K562 (cell line): Measurements from ENCODE around the gene XPA. TPM values are rescaled to one million over a fixed set of nuclear protein-coding genes. Genes with fewer than 3 reads are reported as not detected.

Source experiments
- ATAC-seq: fragments of 200-7000 bp; cut with Tn5 transposase; 3 replicates; pipeline ENCODE4 v1.9.1; 2020; ENCODE audit warnings: moderate library complexity
- BruUV-seq: library from RNA; stranded (reverse); fragments of 400-500 nt; replicated peaks from 2 replicates; lab custom pipeline; 2021; lab: Mats Ljungman, UMichigan
- CTCF ChIA-PET: fragments of 300-600 bp; formaldehyde crosslinking; extraction: SDS; loops from one replicate; lab custom pipeline; 2021; ENCODE audit warnings: low intra/inter-chr PET ratio; lab: Yijun Ruan, JAX
- POLR2A ChIA-PET: fragments of 300-600, 350-650 bp; sonication (Branson Sonifier 250); formaldehyde crosslinking; extraction: SDS; loops from one replicate; lab custom pipeline; 2021; ENCODE audit warnings: antibody characterized with exemption, inconsistent platforms; lab: Yijun Ruan, JAX
- DNase-seq, 4 experiments: peaks; one replicate each; pipeline versions ENCODE4 v3.0.0 to v3.0.0-alpha.2; 2011 to 2018; ENCODE audit warnings: low spot score in 3 of 4, mixed read lengths in 3 of 4; ENCODE audit errors: extremely low read depth in 1 of 4
- FAIRE-seq: peaks from 2 replicates; lab custom pipeline; 2011; peaks lifted over from hg19 to GRCh38; lab: Jason Lieb, UNC
- H2AFZ ChIP-seq: 2 replicates; pipeline ENCODE4 v1.6.0; 2011; ENCODE audit warnings: low read depth, low read length, control low read depth, inconsistent platforms
- H3K27ac ChIP-seq: fragments of 200-600 bp; 3 replicates; pipeline ENCODE4 v1.8.0; 2011; ENCODE audit warnings: low read depth, mild to moderate bottlenecking, control low read depth, inconsistent platforms, low read length, moderate library complexity, mixed read lengths; ENCODE audit errors: extremely low read depth
- H3K27me3 ChIP-seq, 2 experiments: fragments of 300-600 bp in 1 of 2; 2 replicates in 1 of 2; 3 replicates in 1 of 2; pipeline versions ENCODE4 v1.6.0 to v1.8.0; 2011; ENCODE audit warnings: inconsistent platforms in 2 of 2, low read length in 2 of 2, mild to moderate bottlenecking in 1 of 2, mixed read lengths in 1 of 2, moderate library complexity in 1 of 2; ENCODE audit not compliant: control insufficient read depth in 2 of 2, insufficient read depth in 2 of 2
- H3K36me3 ChIP-seq: fragments of 300-600 bp; 3 replicates; pipeline ENCODE4 v1.8.0; 2011; ENCODE audit warnings: mild to moderate bottlenecking, low read length, inconsistent platforms; ENCODE audit not compliant: control insufficient read depth, insufficient read depth
- H3K4me1 ChIP-seq, 2 experiments: fragments of 200-600 bp in 1 of 2; replicated peaks in 1 of 2; 2 replicates in 1 of 2; 3 replicates in 1 of 2; pipeline versions ENCODE4 v1.5.1 to v1.8.0; 2011; ENCODE audit warnings: inconsistent platforms in 2 of 2, low read length in 2 of 2, mild to moderate bottlenecking in 1 of 2, mixed read lengths in 1 of 2, moderate library complexity in 1 of 2; ENCODE audit not compliant: control insufficient read depth in 2 of 2, insufficient read depth in 2 of 2
- H3K4me2 ChIP-seq: 2 replicates; pipeline ENCODE4 v1.6.1; 2011; ENCODE audit warnings: low read length, control low read depth, inconsistent platforms, mixed read lengths; ENCODE audit not compliant: insufficient read depth
- H3K4me3 ChIP-seq: fragments of 200-600 bp; sonication (generic), shearing (Covaris generic); 2 replicates; pipeline ENCODE4 v1.5.1; 2016; ENCODE audit warnings: control low read depth, inconsistent platforms
- H3K79me2 ChIP-seq: fragments of 200-600 bp; 3 replicates; pipeline ENCODE4 v1.8.0; 2011; ENCODE audit warnings: low read length, inconsistent platforms; ENCODE audit not compliant: control insufficient read depth, insufficient read depth
- H3K9ac ChIP-seq, 2 experiments: 2 replicates each; pipeline versions ENCODE4 v1.6.0 to v1.6.1; 2011; ENCODE audit warnings: low read depth in 2 of 2, low read length in 2 of 2, control low read depth in 1 of 2, inconsistent platforms in 1 of 2, mild to moderate bottlenecking in 1 of 2, mixed read lengths in 1 of 2; ENCODE audit not compliant: insufficient read depth in 1 of 2
- H3K9me1 ChIP-seq: one replicate; pipeline ENCODE4 v1.6.0; 2011; ENCODE audit warnings: inconsistent platforms, mild to moderate bottlenecking, low read length, moderate library complexity; ENCODE audit not compliant: control insufficient read depth, insufficient read depth
- H3K9me3 ChIP-seq: replicated peaks from 2 replicates; pipeline ENCODE4 v1.5.1; 2011; ENCODE audit warnings: low read depth, low read length, inconsistent platforms; ENCODE audit not compliant: control insufficient read depth, insufficient read depth
- H4K20me1 ChIP-seq: replicated peaks from 2 replicates; pipeline ENCODE4 v1.6.1; 2011; ENCODE audit warnings: low read length, inconsistent platforms, mixed read lengths; ENCODE audit not compliant: control insufficient read depth, insufficient read depth
- EHMT2 ChIP-seq: fragments of 450-650 bp; IDR thresholded peaks from 2 replicates; pipeline ENCODE4 v1.6.1; 2018; ENCODE audit warnings: antibody characterized with exemption
- ELK1 ChIP-seq: sonication (generic); formaldehyde crosslinking; IDR thresholded peaks from 2 replicates; pipeline ENCODE4 v1.8.1; 2022; ENCODE audit warnings: missing genetic modification reagents
- HDAC2 ChIP-seq: fragments of 450-650 bp; IDR thresholded peaks from 2 replicates; pipeline ENCODE4 v1.6.1; 2016; ENCODE audit warnings: mild to moderate bottlenecking
- MED1 ChIP-seq: sonication (generic); formaldehyde crosslinking; IDR thresholded peaks from 2 replicates; pipeline ENCODE4 v1.8.1; 2023; ENCODE audit warnings: missing genetic modification reagents, borderline replicate concordance
- NFYB ChIP-seq: IDR thresholded peaks from 2 replicates; pipeline ENCODE4 v1.6.1; 2011; ENCODE audit warnings: mild to moderate bottlenecking, moderate library complexity; ENCODE audit not compliant: insufficient read length; ENCODE audit errors: extremely low read depth
- RBM34 ChIP-seq: fragments of 200-400 bp; formaldehyde crosslinking; IDR thresholded peaks from 2 replicates; pipeline ENCODE4 v1.6.1; 2018; ENCODE audit warnings: low read length, borderline replicate concordance; ENCODE audit not compliant: insufficient read depth
- SFPQ ChIP-seq: fragments of 200-400 bp; formaldehyde crosslinking; IDR thresholded peaks from 2 replicates; pipeline ENCODE4 v1.6.1; 2017; ENCODE audit warnings: mild to moderate bottlenecking, low read depth, low read length, moderate library complexity
- SMC3 ChIP-seq: conservative IDR thresholded peaks from 2 replicates; pipeline ENCODE4 v1.6.1; 2011; ENCODE audit warnings: low read depth, low read length, improper control_type of control experiment; ENCODE audit not compliant: insufficient read depth
- TEAD4 ChIP-seq, 2 experiments: sonication (generic) in 1 of 2; formaldehyde crosslinking in 1 of 2; IDR thresholded peaks; 2 replicates each; pipeline versions ENCODE4 v1.6.1 to v1.8.0; 2012 to 2022; ENCODE audit warnings: borderline replicate concordance in 1 of 2, inconsistent platforms in 1 of 2, low read length in 1 of 2, mild to moderate bottlenecking in 1 of 2, missing genetic modification reagents in 1 of 2
- USF1 ChIP-seq: sonication (generic); formaldehyde crosslinking; IDR thresholded peaks from 2 replicates; pipeline ENCODE4 v1.9.0; 2022; ENCODE audit warnings: mild to moderate bottlenecking, missing genetic modification reagents
- ZNF121 ChIP-seq: sonication (generic); formaldehyde crosslinking; conservative IDR thresholded peaks from 2 replicates; pipeline ENCODE4 v1.8.0; 2022; ENCODE audit warnings: missing genetic modification reagents
- ZNF232 ChIP-seq: sonication (generic); formaldehyde crosslinking; IDR thresholded peaks from 2 replicates; pipeline ENCODE4 v1.8.0; 2022; ENCODE audit warnings: mild to moderate bottlenecking, missing genetic modification reagents
- ZNF668 ChIP-seq: fragments of 250-450 bp; sonication (Bioruptor Pico); IDR thresholded peaks from 2 replicates; pipeline ENCODE4 v1.8.0; 2022; ENCODE audit warnings: mild to moderate bottlenecking, inconsistent platforms
- WGBS: fragments of 100-300 bp; shearing (Covaris generic); methylation state at CpG from one replicate; pipeline ENCODE4 v1.1.6; 2016; ENCODE audit warnings: low coverage, mixed read lengths; ENCODE audit not compliant: insufficient coverage; ENCODE audit errors: missing lambda C conversion rate; 5-methylcytosine and 5-hydroxymethylcytosine counted together
- in situ Hi-C: fragments of 300-500 bp; cut with MboI; formaldehyde crosslinking; loops from 4 replicates; pipeline ENCODE4 v1.15.0; 2018; ENCODE audit warnings: inconsistent platforms, mixed read lengths
- intact Hi-C: fragments of 100-400 bp; cut with micrococcal nuclease; formaldehyde crosslinking; loops from 2 replicates; pipeline ENCODE4 v1.14.2; 2022
- polyA plus RNA-seq, 8 experiments: library from polyadenylated mRNA; depleted of rRNA in 4 of 8; stranded (reverse) in 5 of 8; unstranded in 3 of 8; fragments of >200 nt; fragmentation: Nextera tagmentation in 2 of 8; fragmentation: Illumina TruSeq in 1 of 8; extraction: Ambion mirVana in 2 of 8; extraction: Trizol in 1 of 8; gene quantifications; 2 replicates each; pipeline versions ENCODE4 v1.2.1 to v1.2.3, GENCODE V29; 2011 to 2014; ENCODE audit warnings: inconsistent platforms in 1 of 8, missing spikeins in 1 of 8
- total RNA-seq, 7 experiments: library from RNA; depleted of rRNA in 6 of 7; stranded (reverse); fragments of >200 nt in 6 of 7; fragmentation: Illumina TruSeq in 2 of 7; extraction: Trizol in 2 of 7; gene quantifications; 2 replicates each; pipeline versions ENCODE4 v1.2.1 to v1.2.3, GENCODE V29; 2011 to 2021; ENCODE audit warnings: low replicate concordance in 1 of 7
- TF ChIP-seq, protein P1 (sequence below): fragments of 450-650 bp; IDR thresholded peaks from 2 replicates; pipeline ENCODE4 v1.7.1; 2018; ENCODE audit warnings: mild to moderate bottlenecking, low read depth; ENCODE audit not compliant: partially characterized antibody

Gene XPA
- total and polyA plus RNA-seq, 9 of the 15 experiments (the other 6 are each of a cell fraction or from before 2014, with no cell fraction given) = 5.1 to 18.2 (median 14.1) TPM

- peak; percentile 91 for TF ChIP-seq USF1 (CRISPR knock-in tag)
- TF ChIP-seq SMC3 = no peak
- peak; percentile 96 for TF ChIP-seq NFYB
These were observed 40.3 kb upstream of the XPA start (continued) for GRCh38 chr9:97737429-97737828.

GRCh38 chr9:97735070-97735600, 38.0 kb upstream of the XPA start:
- no TSS peak for BruUV-seq
- Histone ChIP-seq H3K27me3 (peaks cover 17 to 44% of the 10 kb centered on the region in 2 experiments), H4K20me1 (no peaks in the 10 kb centered on the region; the same call in 1 of the 2 replicates), H3K79me2 (no peaks in the 10 kb centered on the region), H3K9me1 (no peaks in the 10 kb centered on the region), H2AFZ (no peak overlapping the region), H3K4me2 (no peak overlapping the region), H3K9ac (no peak overlapping the region), H3K27ac (no peak overlapping the region), H3K4me1 (no peaks in the 10 kb centered on the region; a peak in 1 of 5 replicates), H3K9me3 (no peaks in the 10 kb centered on the region), H3K4me3 (no peak overlapping the region), H3K36me3 (no peaks in the 10 kb centered on the region)
- ATAC-seq = no peak
- DNase-seq = no peak
- no peak for FAIRE-seq
- ChIA-PET POLR2A (interaction anchor here (0.7 to 1.0 kb wide), 3 partner anchors 19 to 56 kb away, joined by 3 to 5 read pairs (median 4); no protein-coding TSS in a partner anchor), CTCF (no interaction called here)
- 1% methylated on average over 7 of the region's 7 CpGs for WGBS
- intact Hi-C loops (no loop called here), in situ Hi-C loops (no loop called here)
- no peak for TF ChIP-seq HDAC2
- TF ChIP-seq TEAD4 (IDR thresholded peaks at IDR 0.05; ENCODE audit: low read length) = no peak
- TF ChIP-seq TEAD4 (CRISPR knock-in tag; IDR thresholded peaks at IDR 0.05; ENCODE audit: borderline replicate concordance) = no peak
- TF ChIP-seq SFPQ = no peak
- TF ChIP-seq ZNF668 = no peak
- no peak for TF ChIP-seq RBM34
- no peak for TF ChIP-seq ZNF232
- no peak for TF ChIP-seq EHMT2
- TF ChIP-seq ELK1 = no peak
- TF ChIP-seq ZNF121 = no peak
- TF ChIP-seq, protein P1, sequence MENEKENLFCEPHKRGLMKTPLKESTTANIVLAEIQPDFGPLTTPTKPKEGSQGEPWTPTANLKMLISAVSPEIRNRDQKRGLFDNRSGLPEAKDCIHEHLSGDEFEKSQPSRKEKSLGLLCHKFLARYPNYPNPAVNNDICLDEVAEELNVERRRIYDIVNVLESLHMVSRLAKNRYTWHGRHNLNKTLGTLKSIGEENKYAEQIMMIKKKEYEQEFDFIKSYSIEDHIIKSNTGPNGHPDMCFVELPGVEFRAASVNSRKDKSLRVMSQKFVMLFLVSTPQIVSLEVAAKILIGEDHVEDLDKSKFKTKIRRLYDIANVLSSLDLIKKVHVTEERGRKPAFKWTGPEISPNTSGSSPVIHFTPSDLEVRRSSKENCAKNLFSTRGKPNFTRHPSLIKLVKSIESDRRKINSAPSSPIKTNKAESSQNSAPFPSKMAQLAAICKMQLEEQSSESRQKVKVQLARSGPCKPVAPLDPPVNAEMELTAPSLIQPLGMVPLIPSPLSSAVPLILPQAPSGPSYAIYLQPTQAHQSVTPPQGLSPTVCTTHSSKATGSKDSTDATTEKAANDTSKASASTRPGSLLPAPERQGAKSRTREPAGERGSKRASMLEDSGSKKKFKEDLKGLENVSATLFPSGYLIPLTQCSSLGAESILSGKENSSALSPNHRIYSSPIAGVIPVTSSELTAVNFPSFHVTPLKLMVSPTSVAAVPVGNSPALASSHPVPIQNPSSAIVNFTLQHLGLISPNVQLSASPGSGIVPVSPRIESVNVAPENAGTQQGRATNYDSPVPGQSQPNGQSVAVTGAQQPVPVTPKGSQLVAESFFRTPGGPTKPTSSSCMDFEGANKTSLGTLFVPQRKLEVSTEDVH = no peak
- no peak for TF ChIP-seq MED1
